HG02840 (cell line): Measurements from ENCODE around the gene AXDND1.
A peak's percentile ranks its signal among the peaks of the same experiment; 100 is the strongest.
"Not testable (repeated sequence)": the region's sequence is repeated elsewhere in the genome, so short reads cannot be mapped to it uniquely, and the experiment has no call there.

Source experiments
- ATAC-seq: cut with Tn5 transposase; IDR thresholded peaks from one replicate; pipeline ENCODE4 v1.9.1; 2021; ENCODE audit warnings: mild to moderate bottlenecking, moderate library complexity, moderate number of reproducible peaks; ENCODE audit not compliant: unreplicated experiment, low FRiP score

Gene AXDND1

GRCh38 chr1:179365342-179366092 is at the start of gene AXDND1:
TSS of gene AXDND1 (plus strand) at chr1:179365971. CDS start at chr1:179366510, 539 bp downstream.
- peak; percentile 99 for ATAC-seq

- ATAC-seq: no peak
Measured at GRCh38 chr1:179318491-179318890, 47.3 kb upstream of the AXDND1 start.

GRCh38 chr1:179321533-179322216 is 44.1 kb upstream of the AXDND1 start:
- no peak for ATAC-seq

- ATAC-seq: no peak
Measured at GRCh38 chr1:179322557-179322956, 43.2 kb upstream of the AXDND1 start.

- ATAC-seq: no peak
Measured at GRCh38 chr1:179323436-179323835, 42.3 kb upstream of the AXDND1 start.

GRCh38 chr1:179325836-179326235 is 39.9 kb upstream of the AXDND1 start:
- no peak for ATAC-seq

GRCh38 chr1:179326746-179327145 is 39.0 kb upstream of the AXDND1 start:
- no peak for ATAC-seq

- no peak for ATAC-seq
Measured at GRCh38 chr1:179327196-179327595, 38.6 kb upstream of the AXDND1 start.

- no peak for ATAC-seq
Measured at GRCh38 chr1:179327679-179328078, 38.1 kb upstream of the AXDND1 start.

GRCh38 chr1:179329862-179330261 is 35.9 kb upstream of the AXDND1 start:
- no peak for ATAC-seq

- ATAC-seq: no peak
Measured at GRCh38 chr1:179334440-179334839, 31.3 kb upstream of the AXDND1 start.

- ATAC-seq: no peak
Measured at GRCh38 chr1:179337288-179337687, 28.5 kb upstream of the AXDND1 start.

- no peak for ATAC-seq
Measured at GRCh38 chr1:179337942-179338560, 27.7 kb upstream of the AXDND1 start.

GRCh38 chr1:179340918-179341317 is 24.9 kb upstream of the AXDND1 start:
- ATAC-seq: no peak

GRCh38 chr1:179341943-179342547 is 23.7 kb upstream of the AXDND1 start:
- ATAC-seq: no peak

- no peak for ATAC-seq
Measured at GRCh38 chr1:179342740-179343404, 22.9 kb upstream of the AXDND1 start.

- ATAC-seq: no peak
Measured at GRCh38 chr1:179351281-179351680, 14.5 kb upstream of the AXDND1 start.

GRCh38 chr1:179352236-179352635 is 13.5 kb upstream of the AXDND1 start:
- no peak for ATAC-seq

- ATAC-seq: no peak
Measured at GRCh38 chr1:179353546-179353945, 12.2 kb upstream of the AXDND1 start.

GRCh38 chr1:179361631-179362030 is 4.1 kb upstream of the AXDND1 start:
- not testable (repeated sequence) for ATAC-seq
